Astrocyte (in vitro differentiated cells and primary cell): ENCODE results near the gene DQX1. TPM values are rescaled to one million over a fixed set of nuclear protein-coding genes. Genes with fewer than 3 reads are reported as not detected.
A peak's percentile ranks its signal among the peaks of the same experiment; 100 is the strongest.
"Not testable (repeated sequence)": the region's sequence is repeated elsewhere in the genome, so short reads cannot be mapped to it uniquely, and the experiment has no call there.

Experiments
- DNase-seq: peaks from one replicate; pipeline ENCODE4 v3.0.0-alpha.2; 2010; ENCODE audit warnings: low read depth
- FAIRE-seq: peaks from 2 replicates; lab custom pipeline; 2011; peaks lifted over from hg19 to GRCh38; lab: Jason Lieb, UNC
- H2AFZ ChIP-seq: 2 replicates; pipeline ENCODE4 v1.6.0; 2012; ENCODE audit warnings: low read depth, low read length, inconsistent platforms
- H3K27ac ChIP-seq: 2 replicates; pipeline ENCODE4 v1.5.1; 2011; ENCODE audit warnings: low read depth, low read length, inconsistent platforms
- H3K27me3 ChIP-seq: 2 replicates; pipeline ENCODE4 v1.6.0; 2011; ENCODE audit warnings: low read length, inconsistent platforms; ENCODE audit not compliant: insufficient read depth
- H3K36me3 ChIP-seq: 2 replicates; pipeline ENCODE4 v1.5.1; 2011; ENCODE audit warnings: low read length, inconsistent platforms; ENCODE audit not compliant: insufficient read depth
- H3K4me1 ChIP-seq: 2 replicates; pipeline ENCODE4 v1.5.1; 2011; ENCODE audit warnings: low read length, inconsistent platforms; ENCODE audit not compliant: insufficient read depth
- H3K4me2 ChIP-seq: 2 replicates; pipeline ENCODE4 v1.6.0; 2012; ENCODE audit warnings: low read length, inconsistent platforms
- H3K4me3 ChIP-seq: 2 replicates; pipeline ENCODE4 v1.5.1; 2011; ENCODE audit warnings: low read depth, mild to moderate bottlenecking, low read length, inconsistent platforms; ENCODE audit not compliant: insufficient read depth
- H3K79me2 ChIP-seq: 2 replicates; pipeline ENCODE4 v1.6.0; 2012; ENCODE audit warnings: mild to moderate bottlenecking, low read length, inconsistent platforms; ENCODE audit not compliant: insufficient read depth
- H3K9ac ChIP-seq: 2 replicates; pipeline ENCODE4 v1.6.0; 2012; ENCODE audit warnings: mild to moderate bottlenecking, low read length, inconsistent platforms
- H3K9me3 ChIP-seq: 2 replicates; pipeline ENCODE4 v1.5.1; 2012; ENCODE audit warnings: low read depth, mild to moderate bottlenecking, low read length, inconsistent platforms; ENCODE audit not compliant: insufficient read depth
- H4K20me1 ChIP-seq: 2 replicates; pipeline ENCODE4 v1.6.0; 2012; ENCODE audit warnings: low read length, inconsistent platforms; ENCODE audit not compliant: insufficient read depth
- H3K27ac Mint-ChIP-seq: one replicate; pipeline ENCODE4 v1.8.0; 2021; ENCODE audit warnings: mild to moderate bottlenecking, mixed read lengths; ENCODE audit not compliant: unreplicated experiment
- H3K27me3 Mint-ChIP-seq: one replicate; pipeline ENCODE4 v1.8.0; 2021; ENCODE audit warnings: low read depth, mixed read lengths; ENCODE audit not compliant: unreplicated experiment
- H3K36me3 Mint-ChIP-seq: one replicate; pipeline ENCODE4 v1.8.0; 2021; ENCODE audit warnings: low read depth, mixed read lengths; ENCODE audit not compliant: unreplicated experiment
- H3K4me1 Mint-ChIP-seq: one replicate; pipeline ENCODE4 v1.8.0; 2021; ENCODE audit warnings: low read depth, mixed read lengths; ENCODE audit not compliant: unreplicated experiment
- H3K4me3 Mint-ChIP-seq: one replicate; pipeline ENCODE4 v1.8.0; 2021; ENCODE audit warnings: mild to moderate bottlenecking, moderate library complexity, mixed read lengths; ENCODE audit not compliant: unreplicated experiment
- H3K9me3 Mint-ChIP-seq: one replicate; pipeline ENCODE4 v1.8.0; 2021; ENCODE audit warnings: mild to moderate bottlenecking, mixed read lengths; ENCODE audit not compliant: unreplicated experiment
- EZH2 ChIP-seq: IDR thresholded peaks from 2 replicates; pipeline ENCODE4 v1.6.1; 2012; ENCODE audit warnings: mild to moderate bottlenecking, low read length, inconsistent platforms; ENCODE audit not compliant: insufficient read depth
- total RNA-seq: library from RNA; stranded (reverse); gene quantifications from 2 replicates; pipeline ENCODE4 v1.2.1, GENCODE V29; 2021

Gene DQX1
- total RNA-seq, 1 donor from 2014 or later, result 0.73 TPM

DNA sequence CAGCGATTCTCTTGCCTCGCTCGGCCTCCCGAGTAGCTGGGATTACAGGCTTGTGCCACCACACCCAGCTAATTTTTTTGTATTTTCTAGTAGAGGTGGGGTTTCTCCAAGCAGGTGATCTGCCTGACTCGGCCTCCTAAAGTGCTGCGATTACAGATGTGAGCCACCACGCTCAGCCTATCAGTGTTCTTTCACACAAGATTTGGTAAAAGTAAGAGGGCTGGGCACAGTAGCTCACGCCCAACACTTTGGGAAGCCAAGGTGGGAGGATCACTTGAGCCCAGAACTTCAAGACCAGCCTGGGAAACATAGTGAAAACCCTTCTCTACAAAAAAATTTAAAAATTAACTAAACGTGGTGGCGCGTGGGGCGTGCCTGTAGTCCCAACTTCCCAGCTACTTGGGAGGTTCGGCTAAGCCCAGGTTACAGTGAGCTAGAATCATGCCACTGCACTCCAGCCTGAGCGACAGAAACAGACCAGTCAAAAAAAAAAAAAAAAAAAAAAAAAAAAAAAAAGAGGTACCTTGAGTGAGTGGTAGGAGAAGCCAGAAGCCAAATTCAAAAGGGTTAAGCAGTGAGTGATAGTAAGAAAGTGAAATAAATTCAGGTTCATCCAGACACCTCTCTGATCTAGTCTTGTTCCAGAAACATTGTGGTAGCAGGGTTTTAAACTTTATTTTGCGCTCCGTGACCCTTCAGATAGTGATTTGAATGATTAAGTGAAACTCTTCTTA, 54.5 kb downstream of the DQX1 start:
- Histone ChIP-seq H3K4me2 (peak overlapping the region; percentile 95), H4K20me1 (no peaks in the 10 kb centered on the region), H3K27me3 (no peaks in the 10 kb centered on the region), H3K4me3 (peak overlapping the region; percentile 96), H3K4me1 (peaks cover 15% of the 10 kb centered on the region), H2AFZ (peak overlapping the region; percentile 94), H3K27ac (peak overlapping the region; percentile 83), H3K36me3 (peaks cover 7% of the 10 kb centered on the region), H3K9ac (peak overlapping the region; percentile 91), H3K9me3 (no peaks in the 10 kb centered on the region), H3K79me2 (peaks cover 4% of the 10 kb centered on the region)
- Mint-ChIP-seq H3K9me3 (no peaks in the 10 kb centered on the region), H3K4me3 (peak overlapping the region; percentile 96), H3K27me3 (no peaks in the 10 kb centered on the region), H3K27ac (peak overlapping the region; percentile 98), H3K36me3 (peaks cover 13% of the 10 kb centered on the region), H3K4me1 (peaks cover 7% of the 10 kb centered on the region)
- no peak for FAIRE-seq
- no peak for TF ChIP-seq EZH2
- DNase-seq, result no peak

DNA sequence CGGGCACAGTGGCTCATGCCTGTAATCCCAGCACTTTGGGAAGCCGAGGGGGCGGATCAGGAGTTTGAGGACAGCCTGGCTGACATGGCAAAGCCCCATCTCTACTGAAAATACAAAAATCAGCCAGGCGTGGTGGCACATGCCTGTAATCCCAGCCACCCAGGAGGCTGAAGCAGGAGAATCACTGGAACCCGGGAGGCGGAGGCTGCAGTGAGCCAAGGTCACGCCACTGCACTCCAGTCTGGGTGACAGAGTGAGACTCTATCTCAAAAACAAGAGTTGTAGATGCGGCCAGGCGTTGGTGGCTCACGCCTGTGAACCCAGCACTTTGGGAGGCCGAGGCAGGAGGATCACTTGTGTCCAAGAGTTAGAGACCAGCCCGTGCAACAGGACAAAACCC, 55.3 kb downstream of the DQX1 start:
- not testable (repeated sequence) for H3K79me2 ChIP-seq, DNase-seq, H4K20me1 ChIP-seq, H3K36me3 ChIP-seq, H3K4me3 ChIP-seq, H3K9me3 ChIP-seq, H3K9ac ChIP-seq, H3K27ac ChIP-seq, H3K4me2 ChIP-seq, H3K27me3 Mint-ChIP-seq, H3K27me3 ChIP-seq, FAIRE-seq, H2AFZ ChIP-seq, H3K4me1 Mint-ChIP-seq, H3K9me3 Mint-ChIP-seq
- H3K4me1 ChIP-seq, result peaks cover 15% of the 10 kb centered on the region
- H3K27ac Mint-ChIP-seq, result peak overlapping the region; percentile 81
- peak overlapping the region; percentile 76 for H3K4me3 Mint-ChIP-seq
- peaks cover 13% of the 10 kb centered on the region for H3K36me3 Mint-ChIP-seq

Other genes starting within 250 kb of the DQX1 start
- 0.36 and 0.41 TPM in 2 replicates for gene SLC4A5, start 182.8 kb downstream of the DQX1 start, total RNA-seq
- gene DCTN1, start 145.9 kb downstream of the DQX1 start, total RNA-seq, result 206 and 215 TPM in 2 replicates
- gene C2orf81, start 104.6 kb downstream of the DQX1 start, total RNA-seq, result 2.1 and 2.5 TPM in 2 replicates
- gene WDR54, start 104.5 kb downstream of the DQX1 start, total RNA-seq, result 14.8 and 17.5 TPM in 2 replicates
- 41.6 and 44.4 TPM in 2 replicates for gene RTKN, start 84.3 kb downstream of the DQX1 start, total RNA-seq
- gene INO80B, start 71.1 kb downstream of the DQX1 start, total RNA-seq, result 19.2 and 23.2 TPM in 2 replicates
- gene WBP1, start 67.8 kb downstream of the DQX1 start, total RNA-seq, result 56.4 and 58.3 TPM in 2 replicates
- 84.4 and 101 TPM in 2 replicates for gene MOGS, start 60.8 kb downstream of the DQX1 start, total RNA-seq
- gene MRPL53, start 53.6 kb downstream of the DQX1 start, total RNA-seq, result 48.0 and 50.6 TPM in 2 replicates
- 10.6 and 11.2 TPM in 2 replicates for gene CCDC142, start 43.2 kb downstream of the DQX1 start, total RNA-seq
- 12.0 and 14.1 TPM in 2 replicates for gene TTC31, start 43.1 kb downstream of the DQX1 start, total RNA-seq
- gene LBX2, start 26.6 kb downstream of the DQX1 start, total RNA-seq, result 0.89 and 1.0 TPM in 2 replicates
- gene PCGF1, start 18.5 kb downstream of the DQX1 start, total RNA-seq, result 17.8 and 17.9 TPM in 2 replicates
- gene TLX2, start 11.8 kb downstream of the DQX1 start, total RNA-seq, result not detected in 2 replicates
- 82.5 and 82.8 TPM in 2 replicates for gene AUP1, start 3.5 kb upstream of the DQX1 start, total RNA-seq
- gene HTRA2, start 3.7 kb upstream of the DQX1 start, total RNA-seq, result 24.4 and 25.3 TPM in 2 replicates
- gene LOXL3, start 27.7 kb upstream of the DQX1 start, total RNA-seq, result 17.6 and 33.8 TPM in 2 replicates
- 19.1 and 19.3 TPM in 2 replicates for gene DOK1, start 28.5 kb upstream of the DQX1 start, total RNA-seq
- gene M1AP, start 122.1 kb upstream of the DQX1 start, total RNA-seq, result 0.20 TPM in 1 of 2 replicates, not detected in the other
- gene SEMA4F, start 128.0 kb upstream of the DQX1 start, total RNA-seq, result 12.5 and 13.9 TPM in 2 replicates